Breast epithelium (tissue), 4 donors: ENCODE measurements around the gene CHD9. TPM values are rescaled to one million over a fixed set of nuclear protein-coding genes. Genes with fewer than 3 reads are reported as not detected.
"Not testable (repeated sequence)": the region's sequence is repeated elsewhere in the genome, so short reads cannot be mapped to it uniquely, and the experiment has no call there.

Source experiments
- DNase-seq, 2 donors: peaks; one replicate each; pipeline ENCODE4 v3.0.0-alpha.2; 2019; ENCODE audit warnings: low spot score in 2 of 2
- H3K27ac ChIP-seq, 2 donors: fragments of 200-600 bp; sonication (generic) in 1 of 2; one replicate each; pipeline ENCODE4 v1.5.1; 2016 to 2019; ENCODE audit warnings: mild to moderate bottlenecking in 1 of 2
- H3K27me3 ChIP-seq, 2 donors: fragments of 200-600 bp; sonication (generic) in 1 of 2; one replicate each; pipeline versions ENCODE4 v1.5.1 to v1.6.0; 2017 to 2019; ENCODE audit warnings: control low read depth in 1 of 2, mild to moderate bottlenecking in 1 of 2
- H3K36me3 ChIP-seq: fragments of 200-600 bp; one replicate; pipeline ENCODE4 v1.5.1; 2019
- H3K4me1 ChIP-seq, 2 donors: fragments of 200-600 bp; sonication (generic); one replicate each; pipeline ENCODE4 v1.5.1; 2016 to 2019; ENCODE audit warnings: control low read depth in 1 of 2
- H3K4me3 ChIP-seq, 3 donors: fragments of 200-600 bp; sonication (generic); 1 replicate in 2 of 3; 2 replicates in 1 of 3; pipeline ENCODE4 v1.5.1; 2016 to 2019; ENCODE audit warnings: mild to moderate bottlenecking in 3 of 3, moderate library complexity in 2 of 3
- H3K9me3 ChIP-seq, 2 donors: fragments of 200-600 bp; sonication (generic) in 1 of 2; one replicate each; pipeline ENCODE4 v1.5.1; 2016 to 2019; ENCODE audit warnings: control low read depth in 1 of 2
- CTCF ChIP-seq, 3 donors: fragments of 450-650 bp; IDR thresholded peaks; one replicate each; pipeline ENCODE4 v1.5.1; 2016 to 2017; ENCODE audit warnings: antibody characterized with exemption in 3 of 3, mild to moderate bottlenecking in 3 of 3, moderate library complexity in 3 of 3
- POLR2A ChIP-seq: fragments of 450-650 bp; IDR thresholded peaks from one replicate; pipeline ENCODE4 v1.6.1; 2016; ENCODE audit warnings: antibody characterized with exemption, mild to moderate bottlenecking, moderate library complexity
- POLR2AphosphoS5 ChIP-seq, 3 donors: sonication (generic); formaldehyde crosslinking; IDR thresholded peaks; one replicate each; pipeline ENCODE4 v1.6.1; 2017; ENCODE audit warnings: antibody characterized with exemption in 3 of 3
- intact Hi-C: fragments of 100-400 bp; cut with DNase I; formaldehyde crosslinking; loops from one replicate; pipeline ENCODE4 v1.15.1; 2023; ENCODE audit warnings: low total_unique reads
- total RNA-seq, 3 donors: library from RNA; depleted of rRNA; stranded (reverse); fragments of >200 nt; gene quantifications; one replicate each; pipeline ENCODE4 v1.1.0, GENCODE V29; 2016

Gene CHD9
- total RNA-seq, 3 donors from 2014 or later = 93.8 to 160 (median 158) TPM

- H3K4me1 ChIP-seq = peaks cover 6 to 12% of the 10 kb centered on the region in 2 donors
- H3K27ac ChIP-seq = peak overlapping the region; percentile 79 to 89
- TF ChIP-seq CTCF (IDR thresholded peaks at IDR 0.05) = no peak
- TF ChIP-seq POLR2AphosphoS5 (IDR thresholded peaks at IDR 0.05) = no peak
- no peak for TF ChIP-seq POLR2A
- no peaks in the 10 kb centered on the region for H3K27me3 ChIP-seq
- H3K9me3 ChIP-seq = no peaks in the 10 kb centered on the region
- intact Hi-C loops = no loop called here
- peak overlapping the region in 2 of 3 donors; percentile 50 to 60 for H3K4me3 ChIP-seq
- H3K36me3 ChIP-seq = no peaks in the 10 kb centered on the region
- no peak for DNase-seq
These were observed 11.4 kb upstream of the CHD9 start for GRCh38 chr16:53043428-53043831.

GRCh38 chr16:53043986-53044601 lies 10.7 kb upstream of the CHD9 start:
- no peaks in the 10 kb centered on the region for H3K36me3 ChIP-seq
- peaks cover 6 to 12% of the 10 kb centered on the region in 2 donors for H3K4me1 ChIP-seq
- DNase-seq = peak in 1 of 2 donors; percentile 64
- no peaks in the 10 kb centered on the region for H3K27me3 ChIP-seq
- peak overlapping the region in 2 of 3 donors; percentile 50 to 60 for H3K4me3 ChIP-seq
- no peaks in the 10 kb centered on the region for H3K9me3 ChIP-seq
- TF ChIP-seq POLR2AphosphoS5 (IDR thresholded peaks at IDR 0.05) (peak in 1 of 3 donors; percentile 9), POLR2A (no peak)
- intact Hi-C loops = no loop called here
- peak overlapping the region; percentile 79 to 89 for H3K27ac ChIP-seq

- Histone ChIP-seq H3K27me3 (no peaks in the 10 kb centered on the region), H3K36me3 (no peaks in the 10 kb centered on the region), H3K9me3 (no peaks in the 10 kb centered on the region), H3K4me1 (peaks cover 6 to 12% of the 10 kb centered on the region in 2 donors), H3K27ac (peak overlapping the region; percentile 79 to 89), H3K4me3 (no peak overlapping the region)
- intact Hi-C loops = no loop called here
- no peak for DNase-seq
- TF ChIP-seq POLR2AphosphoS5 (IDR thresholded peaks at IDR 0.05) (no peak), POLR2A (no peak), CTCF (IDR thresholded peaks at IDR 0.05) (no peak)
These were observed 9.2 kb upstream of the CHD9 start for GRCh38 chr16:53045341-53046220.

GRCh38 chr16:53047515-53047914 lies 7.3 kb upstream of the CHD9 start:
- H3K9me3 ChIP-seq, intact Hi-C loops, H3K4me3 ChIP-seq, H3K36me3 ChIP-seq, H3K27ac ChIP-seq, H3K27me3 ChIP-seq, H3K4me1 ChIP-seq, DNase-seq: not testable (repeated sequence)

GRCh38 chr16:53048139-53048915 lies 6.5 kb upstream of the CHD9 start:
- H3K4me1 ChIP-seq = no peaks in the 10 kb centered on the region
- H3K9me3 ChIP-seq = no peaks in the 10 kb centered on the region
- no peak overlapping the region for H3K27ac ChIP-seq
- intact Hi-C loops = no loop called here
- no peak for DNase-seq
- H3K27me3 ChIP-seq = no peaks in the 10 kb centered on the region
- TF ChIP-seq POLR2A (no peak), CTCF (IDR thresholded peaks at IDR 0.05) (no peak), POLR2AphosphoS5 (IDR thresholded peaks at IDR 0.05) (no peak)
- H3K4me3 ChIP-seq = no peak overlapping the region
- no peaks in the 10 kb centered on the region for H3K36me3 ChIP-seq

GRCh38 chr16:53051255-53051654 lies 3.5 kb upstream of the CHD9 start:
- intact Hi-C loops = loop anchor here (5.0 kb wide), 1 partner anchor 776 kb away; no protein-coding TSS in a partner anchor
- not testable (repeated sequence) for DNase-seq, H3K9me3 ChIP-seq, H3K4me3 ChIP-seq, H3K36me3 ChIP-seq, H3K4me1 ChIP-seq, H3K27ac ChIP-seq, H3K27me3 ChIP-seq
